ENCODE results near the gene PCNX4.

- TF ChIP-seq CTCF (IDR thresholded peaks at IDR 0.05) (no peak), POLR2A (IDR thresholded peaks at IDR 0.05) (no peak)
Observed at GRCh38 chr14:60166142-60166541, 74.4 kb downstream of the PCNX4 start.
